Parathyroid adenoma (tissue), 2 donors: ENCODE results near the gene RAPGEF4.

ENCODE experiments used
- H2AFZ ChIP-seq: fragments of 300-600 bp; sonication (generic); one replicate; pipeline ENCODE4 v1.7.0; 2017; ENCODE audit warnings: antibody characterized with exemption, mild to moderate bottlenecking
- H3K27ac ChIP-seq: fragments of 300-600 bp; sonication (generic); one replicate; pipeline ENCODE4 v1.7.0; 2017
- H3K27me3 ChIP-seq: fragments of 300-600 bp; sonication (generic); one replicate; pipeline ENCODE4 v1.7.0; 2017; ENCODE audit warnings: low read length; ENCODE audit not compliant: control insufficient read depth, insufficient read depth
- H3K36me3 ChIP-seq: fragments of 300-600 bp; sonication (generic); one replicate; pipeline ENCODE4 v1.7.0; 2017; ENCODE audit warnings: low read length; ENCODE audit not compliant: control insufficient read depth, insufficient read depth
- H3K4me1 ChIP-seq: fragments of 300-600 bp; sonication (generic); one replicate; pipeline ENCODE4 v1.7.0; 2017; ENCODE audit warnings: control low read depth
- H3K4me2 ChIP-seq: fragments of 300-600 bp; sonication (generic); one replicate; pipeline ENCODE4 v1.7.0; 2017; ENCODE audit warnings: low read length
- H3K4me3 ChIP-seq: fragments of 300-600 bp; sonication (generic); one replicate; pipeline ENCODE4 v1.7.0; 2017; ENCODE audit warnings: low read depth, low read length
- H3K79me2 ChIP-seq: fragments of 300-600 bp; sonication (generic); one replicate; pipeline ENCODE4 v1.7.0; 2017; ENCODE audit warnings: control low read depth
- H3K9ac ChIP-seq: fragments of 300-600 bp; sonication (generic); one replicate; pipeline ENCODE4 v1.7.0; 2017; ENCODE audit warnings: mild to moderate bottlenecking
- H3K9me3 ChIP-seq: fragments of 300-600 bp; sonication (generic); one replicate; pipeline ENCODE4 v1.7.0; 2017; ENCODE audit warnings: low read length; ENCODE audit not compliant: control insufficient read depth
- CTCF ChIP-seq: fragments of 300-600 bp; sonication (generic); IDR thresholded peaks from one replicate; pipeline ENCODE4 v1.7.0; 2017; ENCODE audit warnings: antibody characterized with exemption, mild to moderate bottlenecking
- donor health status: primary hyperparathyroidism.

The RAPGEF4 gene

GRCh38 chr2:172735582-172736423 lies at the start of gene RAPGEF4:
Gene RAPGEF4, plus strand, starts transcription at chr2:172735845. Its CDS starts 139 bp downstream, at chr2:172735984.
- Histone ChIP-seq H3K9ac (no peak within 1 kb of the TSS), H3K4me3 (peak within 1 kb of the TSS; percentile 61), H3K27ac (no peak within 1 kb of the TSS), H3K79me2 (no peaks in the 10 kb centered on the region), H3K27me3 (no peaks in the 10 kb centered on the region), H3K9me3 (no peaks in the 10 kb centered on the region), H3K36me3 (no peaks in the 10 kb centered on the region), H3K4me2 (peak within 1 kb of the TSS; percentile 86), H2AFZ (peak within 1 kb of the TSS; percentile 97), H3K4me1 (peaks cover 7% of the 10 kb centered on the region)
- TF ChIP-seq CTCF, result no peak

DNA sequence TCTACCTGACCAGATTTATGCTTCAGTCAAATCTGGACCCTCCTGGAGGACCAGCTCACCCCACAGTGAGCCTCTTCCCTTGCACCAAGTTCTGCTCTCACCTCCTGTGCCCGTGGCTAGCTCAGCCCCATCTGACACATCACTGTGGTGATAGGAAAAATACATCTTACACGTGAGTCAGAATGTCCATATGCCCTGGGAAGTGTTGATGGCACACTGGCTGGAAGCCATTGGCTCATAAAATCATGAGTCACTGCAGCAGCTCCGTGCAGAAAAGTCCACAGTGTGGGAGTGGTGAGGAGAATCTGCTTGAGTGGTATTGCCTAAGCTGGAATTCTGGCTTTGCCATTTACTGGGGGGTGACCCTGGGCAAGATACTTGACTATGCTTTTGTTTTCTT lies 42.6 kb upstream of the RAPGEF4 start:
- H3K4me3 ChIP-seq, result no peak overlapping the region
- TF ChIP-seq CTCF, result no peak
- no peak overlapping the region for H3K27ac ChIP-seq
- no peaks in the 10 kb centered on the region for H3K27me3 ChIP-seq
- H2AFZ ChIP-seq, result no peak overlapping the region
- H3K4me1 ChIP-seq, result no peaks in the 10 kb centered on the region
- H3K9me3 ChIP-seq, result no peaks in the 10 kb centered on the region
- H3K9ac ChIP-seq, result no peak overlapping the region
- H3K4me2 ChIP-seq, result no peak overlapping the region
- no peaks in the 10 kb centered on the region for H3K79me2 ChIP-seq
- no peaks in the 10 kb centered on the region for H3K36me3 ChIP-seq

GRCh38 chr2:172693529-172694455 lies 41.9 kb upstream of the RAPGEF4 start:
- no peak for TF ChIP-seq CTCF

GRCh38 chr2:172697296-172697695 lies 38.3 kb upstream of the RAPGEF4 start:
- Histone ChIP-seq H3K27me3 (no peaks in the 10 kb centered on the region), H3K4me2 (no peak overlapping the region), H3K27ac (no peak overlapping the region), H3K9me3 (no peaks in the 10 kb centered on the region), H2AFZ (no peak overlapping the region), H3K4me3 (no peak overlapping the region), H3K36me3 (no peaks in the 10 kb centered on the region), H3K4me1 (no peaks in the 10 kb centered on the region), H3K79me2 (no peaks in the 10 kb centered on the region), H3K9ac (no peak overlapping the region)
- no peak for TF ChIP-seq CTCF

More at GRCh38 chr2:172693529-172694455, 41.9 kb upstream of the RAPGEF4 start:
- Histone ChIP-seq H3K4me2 (no peak overlapping the region), H3K4me1 (no peaks in the 10 kb centered on the region), H3K27ac (no peak overlapping the region), H3K9ac (no peak overlapping the region), H3K27me3 (no peaks in the 10 kb centered on the region), H3K79me2 (no peaks in the 10 kb centered on the region), H3K36me3 (no peaks in the 10 kb centered on the region), H3K9me3 (no peaks in the 10 kb centered on the region), H3K4me3 (no peak overlapping the region), H2AFZ (no peak overlapping the region)
